ENCODE data around the gene FTO. TPM values are rescaled to one million over a fixed set of nuclear protein-coding genes. Genes with fewer than 3 reads are reported as not detected.
A peak's percentile ranks its signal among the peaks of the same experiment; 100 is the strongest.

The FTO gene
- total and polyA plus RNA-seq, 2 experiments from 2014 or later: 46.8 to 77.7 TPM

DNA sequence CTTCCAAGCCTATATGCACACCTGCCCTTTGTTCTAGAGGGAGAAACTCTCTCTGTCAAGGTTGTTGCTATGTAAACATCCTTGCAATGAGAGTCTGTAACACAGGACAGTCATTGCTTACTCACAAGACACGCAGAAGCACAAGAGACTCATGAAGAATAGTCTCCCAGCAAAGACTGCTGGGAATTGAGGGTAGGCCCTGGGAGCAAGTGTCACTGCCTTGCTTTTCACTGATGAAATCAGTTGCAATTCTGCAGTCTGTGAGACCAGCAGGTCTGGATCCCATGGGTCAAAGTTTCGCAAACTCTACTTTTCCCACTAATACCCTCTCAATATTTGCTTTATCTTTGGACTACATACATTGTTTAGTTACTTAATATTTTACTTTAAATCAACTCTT, 177.4 kb downstream of the FTO start:
- Histone ChIP-seq H3K4me1 (ENCODE audit: insufficient read depth) (peaks cover 18% of the 10 kb centered on the region), H3K4me3 (no peak overlapping the region), H3K4me2 (no peak overlapping the region), H3K27ac (peak overlapping the region; percentile 55), H3K9me3 (ENCODE audit: low read depth) (no peaks in the 10 kb centered on the region), H3K36me3 (replicated peaks; ENCODE audit: insufficient read depth, low read depth) (no peaks in the 10 kb centered on the region), H3K9me2 (replicated peaks; ENCODE audit: insufficient read depth) (no peaks in the 10 kb centered on the region), H2AFZ (no peak overlapping the region), H4K20me1 (ENCODE audit: insufficient read depth, poor library complexity, severe bottlenecking) (no peaks in the 10 kb centered on the region), H3K79me2 (no peaks in the 10 kb centered on the region), H3K27me3 (no peaks in the 10 kb centered on the region)
- 69% methylated on average over 2 of the region's 2 CpGs for WGBS (ENCODE audit: low lambda C conversion rate, missing lambda C conversion rate)
- TF ChIP-seq EZH2 (IDR thresholded peaks at IDR 0.05; ENCODE audit: borderline replicate concordance) (no peak), CTCF (IDR thresholded peaks at IDR 0.05; ENCODE audit: poor library complexity) (no peak), EZH2phosphoT487 (IDR thresholded peaks at IDR 0.05; ENCODE audit: low read depth, severe bottlenecking, unreplicated experiment) (no peak)
- peak; percentile 50 for DNase-seq (ENCODE audit: low spot score)

- peak overlapping the region; percentile 55 for H3K27ac ChIP-seq
- no peak overlapping the region for H2AFZ ChIP-seq
- H4K20me1 ChIP-seq (ENCODE audit: insufficient read depth, poor library complexity, severe bottlenecking): no peaks in the 10 kb centered on the region
- H3K36me3 ChIP-seq (replicated peaks; ENCODE audit: insufficient read depth, low read depth): no peaks in the 10 kb centered on the region
- H3K4me1 ChIP-seq (ENCODE audit: insufficient read depth): peaks cover 18% of the 10 kb centered on the region
- 96% methylated on average over 1 of the region's 1 CpG for WGBS (ENCODE audit: low lambda C conversion rate, missing lambda C conversion rate)
- H3K79me2 ChIP-seq: no peaks in the 10 kb centered on the region
- H3K4me2 ChIP-seq: no peak overlapping the region
- no peaks in the 10 kb centered on the region for H3K9me2 ChIP-seq (replicated peaks; ENCODE audit: insufficient read depth)
- no peak for TF ChIP-seq CTCF (IDR thresholded peaks at IDR 0.05; ENCODE audit: poor library complexity)
- TF ChIP-seq EZH2phosphoT487 (IDR thresholded peaks at IDR 0.05; ENCODE audit: low read depth, severe bottlenecking, unreplicated experiment): no peak
- no peak for TF ChIP-seq EZH2 (IDR thresholded peaks at IDR 0.05; ENCODE audit: borderline replicate concordance)
- no peak for DNase-seq (ENCODE audit: low spot score)
- H3K4me3 ChIP-seq: no peak overlapping the region
- no peaks in the 10 kb centered on the region for H3K27me3 ChIP-seq
- H3K9me3 ChIP-seq (ENCODE audit: low read depth): no peaks in the 10 kb centered on the region
Observed at GRCh38 chr16:53882310-53882709, 178.4 kb downstream of the FTO start.

- Histone ChIP-seq H2AFZ (no peak overlapping the region), H3K9me2 (replicated peaks; ENCODE audit: insufficient read depth) (no peaks in the 10 kb centered on the region), H3K27ac (no peak overlapping the region), H3K4me2 (no peak overlapping the region), H3K79me2 (no peaks in the 10 kb centered on the region), H3K4me1 (ENCODE audit: insufficient read depth) (peaks cover 11% of the 10 kb centered on the region), H3K4me3 (no peak overlapping the region), H3K9me3 (ENCODE audit: low read depth) (no peaks in the 10 kb centered on the region), H3K27me3 (no peaks in the 10 kb centered on the region), H3K36me3 (replicated peaks; ENCODE audit: insufficient read depth, low read depth) (no peaks in the 10 kb centered on the region), H4K20me1 (ENCODE audit: insufficient read depth, poor library complexity, severe bottlenecking) (no peaks in the 10 kb centered on the region)
- TF ChIP-seq CTCF (IDR thresholded peaks at IDR 0.05; ENCODE audit: poor library complexity) (no peak), EZH2 (IDR thresholded peaks at IDR 0.05; ENCODE audit: borderline replicate concordance) (no peak), EZH2phosphoT487 (IDR thresholded peaks at IDR 0.05; ENCODE audit: low read depth, severe bottlenecking, unreplicated experiment) (no peak)
- 97% methylated on average over 4 of the region's 4 CpGs for whole genome bisulfite sequencing (ENCODE audit: low lambda C conversion rate, missing lambda C conversion rate)
- no peak for DNase-seq (ENCODE audit: low spot score)
Observed at GRCh38 chr16:53884748-53885147, 180.8 kb downstream of the FTO start.

Measured in hepatocyte (in vitro differentiated cells).